Activated gamma-delta T cell treated with Interleukin-2 at 50 U/mL for 16 hours (primary cell): ENCODE measurements around the gene TEX2.
A peak's percentile ranks its signal among the peaks of the same experiment; 100 is the strongest.

Experiments
- DNase-seq: peaks from one replicate; pipeline ENCODE4 v3.0.0-alpha.2; 2020

TEX2 gene

GRCh38 chr17:64133546-64134215 lies 129.4 kb downstream of the TEX2 start:
- DNase-seq = no peak

DNA sequence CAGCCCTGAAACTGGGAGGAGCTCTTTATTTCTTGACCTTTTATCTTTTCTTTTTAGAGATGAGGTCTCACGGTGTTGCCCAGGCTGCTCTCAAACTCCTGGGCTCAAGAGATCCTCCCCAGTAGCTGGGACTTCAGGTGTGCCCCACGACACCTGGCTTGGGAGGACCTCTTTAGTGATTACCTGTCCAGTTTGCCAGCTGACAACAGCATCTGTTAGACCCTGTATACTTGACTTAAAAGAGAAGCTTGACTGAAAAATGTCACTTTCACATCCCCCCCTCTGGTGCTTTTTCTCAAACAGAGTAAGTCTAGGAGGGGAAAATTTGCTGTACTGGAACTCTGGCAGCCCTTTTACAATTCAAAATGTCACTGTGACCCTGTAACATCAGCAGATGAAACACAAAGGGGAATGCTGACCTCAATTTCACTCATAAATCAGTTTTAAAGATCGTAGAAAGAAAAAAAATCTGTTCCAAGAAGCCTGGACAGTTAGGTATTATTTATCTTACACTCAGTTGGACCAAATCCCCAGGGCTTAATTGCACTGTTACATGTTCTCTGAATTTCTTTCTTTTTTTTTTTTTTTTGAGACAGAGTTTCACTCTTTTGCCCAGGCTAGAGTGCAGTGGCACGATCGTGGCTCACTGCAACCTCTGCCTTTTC lies 131.3 kb downstream of the TEX2 start:
- no peak for DNase-seq

GRCh38 chr17:64130559-64131001 lies 132.5 kb downstream of the TEX2 start:
- DNase-seq = peak; percentile 26

GRCh38 chr17:64129765-64130558 lies 133.1 kb downstream of the TEX2 start, which contains the start of gene ERN1:
TSS of gene ERN1 (minus strand) at chr17:64130144. CDS start at chr17:64130029, 115 bp downstream.
- DNase-seq = peak; percentile 91

DNA sequence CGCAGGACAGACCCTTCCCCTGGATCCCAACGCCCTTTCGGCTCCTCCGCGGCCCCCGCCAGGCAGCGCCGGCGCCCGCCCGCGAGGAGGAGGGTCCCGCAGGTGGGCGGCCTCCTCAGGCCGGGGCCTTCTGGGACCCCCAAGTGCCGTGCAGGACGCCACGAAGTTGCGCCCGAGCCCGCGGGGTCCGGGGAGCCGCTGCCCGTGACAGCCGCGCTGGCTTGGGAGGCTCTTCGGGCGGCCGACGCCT lies 133.6 kb downstream of the TEX2 start:
- DNase-seq = no peak

GRCh38 chr17:64128787-64129514 lies 134.1 kb downstream of the TEX2 start:
- no peak for DNase-seq

DNA sequence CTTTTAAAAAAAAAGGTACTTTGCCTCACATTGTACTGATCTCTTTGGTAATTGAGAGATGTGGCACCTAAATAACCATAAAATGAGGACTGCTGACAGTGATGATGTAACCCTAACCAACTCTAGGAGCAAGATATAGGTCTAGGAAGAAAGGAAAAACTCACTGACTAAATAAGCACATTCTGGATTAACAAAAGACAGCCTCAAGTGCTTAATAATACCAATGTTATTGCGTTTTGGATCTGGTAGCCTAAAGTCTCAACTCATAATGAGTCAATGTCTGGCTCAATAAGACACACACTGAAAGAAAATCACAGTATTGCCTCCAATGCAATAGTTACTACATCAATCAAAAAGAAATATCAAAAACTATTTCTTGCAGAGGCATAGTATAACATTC lies 136.1 kb downstream of the TEX2 start:
- no peak for DNase-seq

GRCh38 chr17:64125937-64126336 lies 137.1 kb downstream of the TEX2 start:
- DNase-seq = no peak

GRCh38 chr17:64124609-64125008 lies 138.5 kb downstream of the TEX2 start:
- no peak for DNase-seq

- DNase-seq = no peak
These were observed 139.9 kb downstream of the TEX2 start for GRCh38 chr17:64123114-64123513.

- DNase-seq = peak; percentile 8
These were observed 141.9 kb downstream of the TEX2 start for GRCh38 chr17:64120972-64121786.

DNA sequence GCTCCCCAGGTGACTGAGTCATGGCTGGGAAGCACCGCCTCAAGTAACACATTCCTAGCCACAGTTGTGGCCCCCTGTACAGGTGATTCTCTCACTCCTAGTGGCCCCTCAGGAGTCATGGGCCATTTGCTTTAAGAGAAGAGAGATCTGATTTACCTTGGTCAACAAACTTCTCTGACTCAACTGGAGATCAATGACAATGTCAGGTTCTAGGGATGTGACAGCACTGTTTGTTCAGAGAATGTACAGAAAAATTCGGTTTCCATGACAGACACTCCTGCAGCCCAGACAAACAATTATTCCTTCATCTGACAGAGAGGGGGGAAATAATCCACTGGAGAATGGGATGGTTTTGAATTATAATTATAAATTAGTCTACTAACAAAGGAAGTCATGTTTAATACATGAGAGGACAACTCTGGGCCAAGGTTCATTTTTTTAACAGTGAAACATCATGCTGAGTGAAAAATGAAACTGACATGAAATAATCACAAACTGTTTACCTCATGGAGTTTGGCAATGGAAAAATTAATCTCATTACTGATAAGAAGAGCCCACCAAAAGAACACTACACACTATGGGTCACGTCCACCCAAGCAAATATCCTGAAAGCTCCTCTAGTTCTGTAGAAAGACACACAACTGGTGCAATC lies 142.8 kb downstream of the TEX2 start:
- DNase-seq = no peak

DNA sequence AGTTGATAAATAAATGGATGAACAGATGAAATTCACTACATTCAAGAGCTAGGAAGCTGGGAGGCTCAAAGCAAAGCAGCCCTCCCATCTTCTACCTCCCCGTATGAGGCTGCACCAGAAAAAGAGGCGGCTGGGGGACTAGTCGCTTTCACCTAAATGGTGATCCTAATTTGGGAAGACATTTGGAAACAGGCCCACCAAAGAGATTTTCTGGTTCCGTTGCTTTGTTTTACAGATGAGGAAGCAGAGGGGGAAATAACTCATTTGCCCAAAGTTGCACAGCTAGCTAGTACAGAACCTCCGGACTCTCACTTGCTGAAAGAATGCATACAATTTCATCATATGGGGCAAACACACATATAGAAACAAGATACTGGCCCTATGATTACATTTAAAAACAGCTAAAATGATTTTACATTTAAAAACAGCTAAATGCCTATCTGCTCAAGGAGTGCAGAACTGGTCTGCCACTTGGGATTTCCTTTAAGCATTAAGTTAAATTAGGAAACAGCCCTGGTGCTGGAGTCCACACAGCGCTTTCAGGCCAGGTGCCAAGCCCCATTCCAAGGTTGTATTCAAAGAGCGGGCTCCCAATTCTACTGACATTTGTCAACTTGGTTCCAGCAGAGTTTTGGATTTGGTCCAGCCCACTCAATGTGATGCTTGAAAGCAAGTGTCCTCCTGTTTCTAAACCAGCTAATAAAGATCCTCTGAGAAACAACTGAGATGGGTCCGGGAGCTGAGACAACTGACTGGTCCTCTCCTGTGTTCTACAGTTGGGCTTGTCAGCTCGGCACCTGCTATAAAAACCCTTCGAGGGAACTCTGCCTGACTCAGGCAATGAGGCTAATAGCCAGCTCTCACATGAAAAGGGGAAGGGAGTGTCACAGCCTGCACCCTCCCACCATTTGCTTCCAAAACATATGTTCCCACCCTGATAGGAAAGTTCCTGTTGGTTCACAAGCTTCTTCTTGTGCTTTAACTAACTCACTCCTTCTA lies 144.8 kb downstream of the TEX2 start:
- no peak for DNase-seq

GRCh38 chr17:64115822-64116534 lies 147.1 kb downstream of the TEX2 start:
- DNase-seq = no peak

GRCh38 chr17:64115043-64115698 lies 147.9 kb downstream of the TEX2 start:
- no peak for DNase-seq

- no peak for DNase-seq
These were observed 150.1 kb downstream of the TEX2 start for GRCh38 chr17:64113006-64113405.

- no peak for DNase-seq
These were observed 151.2 kb downstream of the TEX2 start for GRCh38 chr17:64111831-64112230.

DNA sequence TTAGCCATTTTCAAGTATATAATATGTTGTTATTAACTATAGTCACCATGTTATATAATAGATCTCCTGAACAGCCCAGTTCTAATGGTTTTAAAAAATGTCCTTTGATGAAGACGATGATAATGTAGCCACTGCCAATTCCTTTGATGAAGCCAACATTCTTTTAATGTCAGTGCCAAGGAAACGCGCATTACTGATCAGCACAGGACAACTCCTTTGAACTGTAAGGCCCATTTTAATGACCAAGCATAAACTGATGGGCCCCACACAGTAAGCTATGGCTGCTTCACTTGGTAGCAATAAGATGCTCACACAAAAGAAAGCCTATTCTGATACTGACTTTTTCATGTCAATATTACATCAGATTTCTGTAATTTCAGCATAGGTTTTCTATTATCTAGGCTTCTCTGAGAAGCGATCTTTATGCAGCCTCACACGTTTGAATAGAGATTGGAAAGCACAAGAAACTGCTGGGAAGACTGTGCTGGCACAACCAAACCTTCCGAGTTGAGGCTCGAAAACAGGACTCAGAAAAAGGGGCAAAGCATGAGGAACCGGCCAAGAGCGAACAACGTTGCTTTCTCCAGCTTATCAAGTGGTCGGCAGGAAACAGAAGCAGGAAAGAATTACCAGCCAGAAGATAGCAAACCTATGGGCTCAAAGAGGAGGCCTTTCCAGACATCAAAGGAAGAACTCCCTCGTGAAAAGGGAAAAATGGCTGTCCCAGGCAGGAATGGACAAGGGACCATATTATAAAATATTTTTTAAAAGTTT lies 152.5 kb downstream of the TEX2 start:
- DNase-seq = no peak

- no peak for DNase-seq
These were observed 153.7 kb downstream of the TEX2 start for GRCh38 chr17:64109400-64109799.
